ENCODE results near the gene FAM107A. TPM values are rescaled to one million over a fixed set of nuclear protein-coding genes. Genes with fewer than 3 reads are reported as not detected.
A peak's percentile ranks its signal among the peaks of the same experiment; 100 is the strongest.

Gene FAM107A
- total and polyA plus RNA-seq, 9 of the 15 experiments (the other 6 are each of a cell fraction or from before 2014, with no cell fraction given) = 0.07 TPM; not detected in 8

DNA sequence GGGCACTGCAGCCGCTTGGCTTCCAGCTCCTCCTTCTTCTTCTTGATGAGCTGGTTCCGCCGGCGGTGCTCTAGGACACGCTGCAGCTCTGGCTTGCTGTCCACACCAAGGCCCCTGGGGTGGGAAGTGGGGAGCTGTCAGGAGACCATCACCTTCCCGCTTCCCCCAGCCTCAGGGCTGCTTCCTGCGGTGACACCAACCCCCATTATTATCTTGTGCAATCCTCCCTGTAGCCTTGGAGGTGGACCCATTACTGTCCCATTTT lies 10.0 kb downstream of the FAM107A start:
- H3K4me3 ChIP-seq = no peak overlapping the region
- intact Hi-C loops (cut with micrococcal nuclease) (no loop called here), in situ Hi-C loops (cut with MboI) (no loop called here)
- no peaks in the 10 kb centered on the region for H3K79me2 ChIP-seq (ENCODE audit: control insufficient read depth, insufficient read depth, low read length)
- POLR2A ChIA-PET = no interaction called here
- H3K36me3 ChIP-seq (ENCODE audit: control insufficient read depth, insufficient read depth, low read length) = no peaks in the 10 kb centered on the region
- FAIRE-seq (no peak), ATAC-seq (no peak), DNase-seq (ENCODE audit: extremely low read depth in 1 of 4, low spot score in 3 of 4) (no peak)
- WGBS (ENCODE audit: insufficient coverage, low coverage, missing lambda C conversion rate) = 0% methylated on average over 1 of the region's 7 CpGs
- H3K4me1 ChIP-seq (replicated peaks in 1 of 2; ENCODE audit: control insufficient read depth in 2 of 2, insufficient read depth in 2 of 2, low read length in 2 of 2) = no peaks in the 10 kb centered on the region
- no peaks in the 10 kb centered on the region for H3K9me1 ChIP-seq (ENCODE audit: control insufficient read depth, insufficient read depth, low read length)
- H3K27me3 ChIP-seq (ENCODE audit: control insufficient read depth in 2 of 2, insufficient read depth in 2 of 2, low read length in 2 of 2) = peaks cover 0 to 54% of the 10 kb centered on the region in 2 experiments; a peak in 2 of 5 replicates
- H3K9me3 ChIP-seq (replicated peaks; ENCODE audit: control insufficient read depth, insufficient read depth, low read depth, low read length) = no peaks in the 10 kb centered on the region
- H3K4me2 ChIP-seq (ENCODE audit: insufficient read depth, low read length) = no peak overlapping the region
- CTCF ChIA-PET (ENCODE audit: low intra/inter-chr PET ratio) = no interaction called here
- peaks cover 3% of the 10 kb centered on the region; the same call in 1 of the 2 replicates for H4K20me1 ChIP-seq (replicated peaks; ENCODE audit: control insufficient read depth, insufficient read depth, low read length)
- H3K27ac ChIP-seq (ENCODE audit: extremely low read depth, low read depth, low read length) = no peak overlapping the region
- peak overlapping the region in 1 of 2 experiments; percentile 17; a peak in 1 of 4 replicates for H3K9ac ChIP-seq (ENCODE audit: insufficient read depth in 1 of 2, low read depth in 2 of 2, low read length in 2 of 2)
- H2AFZ ChIP-seq (ENCODE audit: low read depth, low read length) = no peak overlapping the region
- BruUV-seq (replicated peaks) = no TSS peak
- TF ChIP-seq KDM1A (IDR thresholded peaks at IDR 0.05) (no peak), CC2D1A (IDR thresholded peaks at IDR 0.05) (no peak), ZBED1 (IDR thresholded peaks at IDR 0.05) (no peak), MGA (IDR thresholded peaks at IDR 0.05) (no peak), FOXM1 (IDR thresholded peaks at IDR 0.05; ENCODE audit: low read depth) (no peak), FOXM1 (CRISPR knock-in tag; IDR thresholded peaks at IDR 0.05; ENCODE audit: low read depth) (no peak), FOXP4 (CRISPR knock-in tag; IDR thresholded peaks at IDR 0.05; ENCODE audit: borderline replicate concordance) (no peak), ETV1 (tag; conservative IDR thresholded peaks at IDR 0.05; ENCODE audit: low read depth) (no peak), CBX5 (IDR thresholded peaks at IDR 0.05; ENCODE audit: borderline replicate concordance, low read depth) (no peak), CCNT2 (IDR thresholded peaks at IDR 0.05; ENCODE audit: borderline replicate concordance, extremely low read depth, insufficient read length, low read depth, low read length) (no peak), ZC3H4 (CRISPR knock-in tag; IDR thresholded peaks at IDR 0.05; ENCODE audit: borderline replicate concordance) (no peak)
